ENCODE results near the gene RGS7. TPM values are rescaled to one million over a fixed set of nuclear protein-coding genes. Genes with fewer than 3 reads are reported as not detected.
"Not testable (repeated sequence)": the region's sequence is repeated elsewhere in the genome, so short reads cannot be mapped to it uniquely, and the experiment has no call there.

The RGS7 gene
- total RNA-seq, 1 donor: under 0.01 TPM

- Histone ChIP-seq H3K4me3 (ENCODE audit: low read length) (no peak overlapping the region), H3K4me1 (ENCODE audit: insufficient read depth, low read length) (no peaks in the 10 kb centered on the region), H3K27me3 (ENCODE audit: insufficient read depth, low read length) (no peaks in the 10 kb centered on the region), H3K9me3 (ENCODE audit: low read depth, low read length) (no peaks in the 10 kb centered on the region)
These were observed 135.7 kb downstream of the RGS7 start for GRCh38 chr1:241221319-241221718.

GRCh38 chr1:241220913-241221312 lies 136.1 kb downstream of the RGS7 start:
- not testable (repeated sequence) for H3K9me3 ChIP-seq (ENCODE audit: low read depth, low read length); H3K27me3 ChIP-seq (ENCODE audit: insufficient read depth, low read length); H3K4me1 ChIP-seq (ENCODE audit: insufficient read depth, low read length); H3K4me3 ChIP-seq (ENCODE audit: low read length)

GRCh38 chr1:241219449-241219848 lies 137.6 kb downstream of the RGS7 start:
- no peaks in the 10 kb centered on the region for H3K27me3 ChIP-seq (ENCODE audit: insufficient read depth, low read length)
- H3K4me1 ChIP-seq (ENCODE audit: insufficient read depth, low read length): no peaks in the 10 kb centered on the region
- no peaks in the 10 kb centered on the region for H3K9me3 ChIP-seq (ENCODE audit: low read depth, low read length)
- no peak overlapping the region for H3K4me3 ChIP-seq (ENCODE audit: low read length)

GRCh38 chr1:241217516-241217915 lies 139.5 kb downstream of the RGS7 start:
- H3K4me1 ChIP-seq (ENCODE audit: insufficient read depth, low read length): no peaks in the 10 kb centered on the region
- no peak overlapping the region for H3K4me3 ChIP-seq (ENCODE audit: low read length)
- no peaks in the 10 kb centered on the region for H3K9me3 ChIP-seq (ENCODE audit: low read depth, low read length)
- H3K27me3 ChIP-seq (ENCODE audit: insufficient read depth, low read length): no peaks in the 10 kb centered on the region

- H3K9me3 ChIP-seq (ENCODE audit: low read depth, low read length): no peaks in the 10 kb centered on the region
- no peaks in the 10 kb centered on the region for H3K4me1 ChIP-seq (ENCODE audit: insufficient read depth, low read length)
- no peak overlapping the region for H3K4me3 ChIP-seq (ENCODE audit: low read length)
- no peaks in the 10 kb centered on the region for H3K27me3 ChIP-seq (ENCODE audit: insufficient read depth, low read length)
These were observed 141.3 kb downstream of the RGS7 start for GRCh38 chr1:241215683-241216082.

- H3K4me3 ChIP-seq (ENCODE audit: low read length): no peak overlapping the region
- no peaks in the 10 kb centered on the region for H3K27me3 ChIP-seq (ENCODE audit: insufficient read depth, low read length)
- H3K9me3 ChIP-seq (ENCODE audit: low read depth, low read length): no peaks in the 10 kb centered on the region
- H3K4me1 ChIP-seq (ENCODE audit: insufficient read depth, low read length): no peaks in the 10 kb centered on the region
These were observed 141.8 kb downstream of the RGS7 start for GRCh38 chr1:241215203-241215602.

GRCh38 chr1:241213139-241213538 lies 143.9 kb downstream of the RGS7 start:
- Histone ChIP-seq H3K27me3 (ENCODE audit: insufficient read depth, low read length) (no peaks in the 10 kb centered on the region), H3K9me3 (ENCODE audit: low read depth, low read length) (no peaks in the 10 kb centered on the region), H3K4me3 (ENCODE audit: low read length) (no peak overlapping the region), H3K4me1 (ENCODE audit: insufficient read depth, low read length) (no peaks in the 10 kb centered on the region)

- H3K9me3 ChIP-seq (ENCODE audit: low read depth, low read length): no peaks in the 10 kb centered on the region
- no peaks in the 10 kb centered on the region for H3K4me1 ChIP-seq (ENCODE audit: insufficient read depth, low read length)
- no peak overlapping the region for H3K4me3 ChIP-seq (ENCODE audit: low read length)
- H3K27me3 ChIP-seq (ENCODE audit: insufficient read depth, low read length): no peaks in the 10 kb centered on the region
These were observed 144.4 kb downstream of the RGS7 start for GRCh38 chr1:241212628-241213027.

GRCh38 chr1:241208910-241209379 lies 148.1 kb downstream of the RGS7 start:
- no peaks in the 10 kb centered on the region for H3K9me3 ChIP-seq (ENCODE audit: low read depth, low read length)
- no peaks in the 10 kb centered on the region for H3K4me1 ChIP-seq (ENCODE audit: insufficient read depth, low read length)
- H3K4me3 ChIP-seq (ENCODE audit: low read length): no peak overlapping the region
- H3K27me3 ChIP-seq (ENCODE audit: insufficient read depth, low read length): no peaks in the 10 kb centered on the region

- no peaks in the 10 kb centered on the region for H3K4me1 ChIP-seq (ENCODE audit: insufficient read depth, low read length)
- H3K9me3 ChIP-seq (ENCODE audit: low read depth, low read length): no peaks in the 10 kb centered on the region
- H3K4me3 ChIP-seq (ENCODE audit: low read length): no peak overlapping the region
- no peaks in the 10 kb centered on the region for H3K27me3 ChIP-seq (ENCODE audit: insufficient read depth, low read length)
These were observed 153.2 kb downstream of the RGS7 start for GRCh38 chr1:241203817-241204216.

- H3K9me3 ChIP-seq (ENCODE audit: low read depth, low read length): no peaks in the 10 kb centered on the region
- H3K4me3 ChIP-seq (ENCODE audit: low read length): no peak overlapping the region
- no peaks in the 10 kb centered on the region for H3K27me3 ChIP-seq (ENCODE audit: insufficient read depth, low read length)
- H3K4me1 ChIP-seq (ENCODE audit: insufficient read depth, low read length): no peaks in the 10 kb centered on the region
These were observed 154.6 kb downstream of the RGS7 start for GRCh38 chr1:241202401-241202800.

GRCh38 chr1:241186716-241187115 lies 170.3 kb downstream of the RGS7 start:
- Histone ChIP-seq H3K4me1 (ENCODE audit: insufficient read depth, low read length) (no peaks in the 10 kb centered on the region), H3K27me3 (ENCODE audit: insufficient read depth, low read length) (no peaks in the 10 kb centered on the region), H3K4me3 (ENCODE audit: low read length) (no peak overlapping the region), H3K9me3 (ENCODE audit: low read depth, low read length) (no peaks in the 10 kb centered on the region)

GRCh38 chr1:241181971-241182370 lies 175.0 kb downstream of the RGS7 start:
- Histone ChIP-seq H3K4me1 (ENCODE audit: insufficient read depth, low read length) (no peaks in the 10 kb centered on the region), H3K27me3 (ENCODE audit: insufficient read depth, low read length) (no peaks in the 10 kb centered on the region), H3K9me3 (ENCODE audit: low read depth, low read length) (no peaks in the 10 kb centered on the region), H3K4me3 (ENCODE audit: low read length) (no peak overlapping the region)

- H3K4me3 ChIP-seq (ENCODE audit: low read length): no peak overlapping the region
- no peaks in the 10 kb centered on the region for H3K9me3 ChIP-seq (ENCODE audit: low read depth, low read length)
- H3K4me1 ChIP-seq (ENCODE audit: insufficient read depth, low read length): no peaks in the 10 kb centered on the region
- no peaks in the 10 kb centered on the region for H3K27me3 ChIP-seq (ENCODE audit: insufficient read depth, low read length)
These were observed 175.5 kb downstream of the RGS7 start for GRCh38 chr1:241181471-241181870.

- H3K4me1 ChIP-seq (ENCODE audit: insufficient read depth, low read length): no peaks in the 10 kb centered on the region
- H3K27me3 ChIP-seq (ENCODE audit: insufficient read depth, low read length): no peaks in the 10 kb centered on the region
- H3K4me3 ChIP-seq (ENCODE audit: low read length): no peak overlapping the region
- no peaks in the 10 kb centered on the region for H3K9me3 ChIP-seq (ENCODE audit: low read depth, low read length)
These were observed 176.4 kb downstream of the RGS7 start for GRCh38 chr1:241180569-241180968.

- Histone ChIP-seq H3K27me3 (ENCODE audit: insufficient read depth, low read length) (no peaks in the 10 kb centered on the region), H3K4me1 (ENCODE audit: insufficient read depth, low read length) (no peaks in the 10 kb centered on the region), H3K9me3 (ENCODE audit: low read depth, low read length) (no peaks in the 10 kb centered on the region), H3K4me3 (ENCODE audit: low read length) (no peak overlapping the region)
These were observed 179.3 kb downstream of the RGS7 start for GRCh38 chr1:241177660-241178059.

GRCh38 chr1:241172486-241172885 lies 184.5 kb downstream of the RGS7 start:
- Histone ChIP-seq H3K9me3 (ENCODE audit: low read depth, low read length) (no peaks in the 10 kb centered on the region), H3K4me3 (ENCODE audit: low read length) (no peak overlapping the region), H3K4me1 (ENCODE audit: insufficient read depth, low read length) (no peaks in the 10 kb centered on the region), H3K27me3 (ENCODE audit: insufficient read depth, low read length) (no peaks in the 10 kb centered on the region)

Measured in mononuclear cell (primary cell).